ENCODE results near the gene ITGA8. TPM values are rescaled to one million over a fixed set of nuclear protein-coding genes. Genes with fewer than 3 reads are reported as not detected.
A peak's percentile ranks its signal among the peaks of the same experiment; 100 is the strongest.

The ITGA8 gene
- total RNA-seq, 1 donor from 2014 or later: 6.9 TPM

GRCh38 chr10:15747632-15748031 is 27.9 kb upstream of the ITGA8 start:
- H3K4me1 Mint-ChIP-seq (ENCODE audit: unreplicated experiment): no peaks in the 10 kb centered on the region
- TF ChIP-seq CTCF (IDR thresholded peaks at IDR 0.05): no peak
- no peaks in the 10 kb centered on the region for H3K36me3 Mint-ChIP-seq (ENCODE audit: unreplicated experiment)
- no peak overlapping the region for H3K27ac Mint-ChIP-seq (ENCODE audit: unreplicated experiment)
- H3K4me3 Mint-ChIP-seq (ENCODE audit: unreplicated experiment): no peak overlapping the region
- no peak for DNase-seq (ENCODE audit: extremely low spot score, unreplicated experiment)
- H3K27me3 Mint-ChIP-seq (ENCODE audit: unreplicated experiment): peaks cover 10% of the 10 kb centered on the region
- no peaks in the 10 kb centered on the region for H3K9me3 Mint-ChIP-seq (ENCODE audit: unreplicated experiment)

GRCh38 chr10:15745751-15746150 is 26.0 kb upstream of the ITGA8 start:
- Mint-ChIP-seq H3K4me3 (ENCODE audit: unreplicated experiment) (no peak overlapping the region), H3K4me1 (ENCODE audit: unreplicated experiment) (no peaks in the 10 kb centered on the region), H3K27ac (ENCODE audit: unreplicated experiment) (no peak overlapping the region), H3K36me3 (ENCODE audit: unreplicated experiment) (no peaks in the 10 kb centered on the region), H3K27me3 (ENCODE audit: unreplicated experiment) (peaks cover 11% of the 10 kb centered on the region), H3K9me3 (ENCODE audit: unreplicated experiment) (no peaks in the 10 kb centered on the region)
- TF ChIP-seq CTCF (IDR thresholded peaks at IDR 0.05): no peak
- peak; percentile 48 for DNase-seq (ENCODE audit: extremely low spot score, unreplicated experiment)

- Mint-ChIP-seq H3K36me3 (ENCODE audit: unreplicated experiment) (no peaks in the 10 kb centered on the region), H3K4me1 (ENCODE audit: unreplicated experiment) (no peaks in the 10 kb centered on the region), H3K27ac (ENCODE audit: unreplicated experiment) (no peak overlapping the region), H3K27me3 (ENCODE audit: unreplicated experiment) (peaks cover 7% of the 10 kb centered on the region), H3K9me3 (ENCODE audit: unreplicated experiment) (no peaks in the 10 kb centered on the region), H3K4me3 (ENCODE audit: unreplicated experiment) (no peak overlapping the region)
- TF ChIP-seq CTCF (IDR thresholded peaks at IDR 0.05): peak; percentile 65
- DNase-seq (ENCODE audit: extremely low spot score, unreplicated experiment): peak; percentile 69
Observed at GRCh38 chr10:15744217-15744865, 24.6 kb upstream of the ITGA8 start.

- no peak overlapping the region for H3K4me3 Mint-ChIP-seq (ENCODE audit: unreplicated experiment)
- no peaks in the 10 kb centered on the region for H3K4me1 Mint-ChIP-seq (ENCODE audit: unreplicated experiment)
- no peaks in the 10 kb centered on the region for H3K36me3 Mint-ChIP-seq (ENCODE audit: unreplicated experiment)
- H3K9me3 Mint-ChIP-seq (ENCODE audit: unreplicated experiment): no peaks in the 10 kb centered on the region
- H3K27ac Mint-ChIP-seq (ENCODE audit: unreplicated experiment): no peak overlapping the region
- H3K27me3 Mint-ChIP-seq (ENCODE audit: unreplicated experiment): peaks cover 4% of the 10 kb centered on the region
- TF ChIP-seq CTCF (IDR thresholded peaks at IDR 0.05): no peak
- DNase-seq (ENCODE audit: extremely low spot score, unreplicated experiment): peak; percentile 59
Observed at GRCh38 chr10:15743443-15743842, 23.7 kb upstream of the ITGA8 start.

GRCh38 chr10:15742836-15743235 is 23.1 kb upstream of the ITGA8 start:
- Mint-ChIP-seq H3K4me3 (ENCODE audit: unreplicated experiment) (no peak overlapping the region), H3K27ac (ENCODE audit: unreplicated experiment) (no peak overlapping the region), H3K36me3 (ENCODE audit: unreplicated experiment) (no peaks in the 10 kb centered on the region), H3K4me1 (ENCODE audit: unreplicated experiment) (no peaks in the 10 kb centered on the region), H3K9me3 (ENCODE audit: unreplicated experiment) (no peaks in the 10 kb centered on the region), H3K27me3 (ENCODE audit: unreplicated experiment) (peaks cover 4% of the 10 kb centered on the region)
- no peak for TF ChIP-seq CTCF (IDR thresholded peaks at IDR 0.05)
- no peak for DNase-seq (ENCODE audit: extremely low spot score, unreplicated experiment)

All from osteocyte (in vitro differentiated cells).